K562 (cell line): Measurements from ENCODE around the gene RPLP2. TPM values are rescaled to one million over a fixed set of nuclear protein-coding genes. Genes with fewer than 3 reads are reported as not detected.
A peak's percentile ranks its signal among the peaks of the same experiment; 100 is the strongest.

Experiments used
- ATAC-seq: fragments of 200-7000 bp; cut with Tn5 transposase; 3 replicates; pipeline ENCODE4 v1.9.1; 2020; ENCODE audit warnings: moderate library complexity
- BruUV-seq: library from RNA; stranded (reverse); fragments of 400-500 nt; replicated peaks from 2 replicates; lab custom pipeline; 2021; lab: Mats Ljungman, UMichigan
- CTCF ChIA-PET: fragments of 300-600 bp; formaldehyde crosslinking; extraction: SDS; loops from one replicate; lab custom pipeline; 2021; ENCODE audit warnings: low intra/inter-chr PET ratio; lab: Yijun Ruan, JAX
- POLR2A ChIA-PET: fragments of 300-600, 350-650 bp; sonication (Branson Sonifier 250); formaldehyde crosslinking; extraction: SDS; loops from one replicate; lab custom pipeline; 2021; ENCODE audit warnings: antibody characterized with exemption, inconsistent platforms; lab: Yijun Ruan, JAX
- DNase-seq, 4 experiments: peaks; one replicate each; pipeline versions ENCODE4 v3.0.0 to v3.0.0-alpha.2; 2011 to 2018; ENCODE audit warnings: low spot score in 3 of 4, mixed read lengths in 3 of 4; ENCODE audit errors: extremely low read depth in 1 of 4
- FAIRE-seq: peaks from 2 replicates; lab custom pipeline; 2011; peaks lifted over from hg19 to GRCh38; lab: Jason Lieb, UNC
- H2AFZ ChIP-seq: 2 replicates; pipeline ENCODE4 v1.6.0; 2011; ENCODE audit warnings: low read depth, low read length, control low read depth, inconsistent platforms
- H3K27ac ChIP-seq: fragments of 200-600 bp; 3 replicates; pipeline ENCODE4 v1.8.0; 2011; ENCODE audit warnings: low read depth, mild to moderate bottlenecking, control low read depth, inconsistent platforms, low read length, moderate library complexity, mixed read lengths; ENCODE audit errors: extremely low read depth
- H3K27me3 ChIP-seq, 2 experiments: fragments of 300-600 bp in 1 of 2; 2 replicates in 1 of 2; 3 replicates in 1 of 2; pipeline versions ENCODE4 v1.6.0 to v1.8.0; 2011; ENCODE audit warnings: inconsistent platforms in 2 of 2, low read length in 2 of 2, mild to moderate bottlenecking in 1 of 2, mixed read lengths in 1 of 2, moderate library complexity in 1 of 2; ENCODE audit not compliant: control insufficient read depth in 2 of 2, insufficient read depth in 2 of 2
- H3K36me3 ChIP-seq: fragments of 300-600 bp; 3 replicates; pipeline ENCODE4 v1.8.0; 2011; ENCODE audit warnings: mild to moderate bottlenecking, low read length, inconsistent platforms; ENCODE audit not compliant: control insufficient read depth, insufficient read depth
- H3K4me1 ChIP-seq, 2 experiments: fragments of 200-600 bp in 1 of 2; replicated peaks in 1 of 2; 2 replicates in 1 of 2; 3 replicates in 1 of 2; pipeline versions ENCODE4 v1.5.1 to v1.8.0; 2011; ENCODE audit warnings: inconsistent platforms in 2 of 2, low read length in 2 of 2, mild to moderate bottlenecking in 1 of 2, mixed read lengths in 1 of 2, moderate library complexity in 1 of 2; ENCODE audit not compliant: control insufficient read depth in 2 of 2, insufficient read depth in 2 of 2
- H3K4me2 ChIP-seq: 2 replicates; pipeline ENCODE4 v1.6.1; 2011; ENCODE audit warnings: low read length, control low read depth, inconsistent platforms, mixed read lengths; ENCODE audit not compliant: insufficient read depth
- H3K4me3 ChIP-seq: fragments of 200-600 bp; sonication (generic), shearing (Covaris generic); 2 replicates; pipeline ENCODE4 v1.5.1; 2016; ENCODE audit warnings: control low read depth, inconsistent platforms
- H3K79me2 ChIP-seq: fragments of 200-600 bp; 3 replicates; pipeline ENCODE4 v1.8.0; 2011; ENCODE audit warnings: low read length, inconsistent platforms; ENCODE audit not compliant: control insufficient read depth, insufficient read depth
- H3K9ac ChIP-seq, 2 experiments: 2 replicates each; pipeline versions ENCODE4 v1.6.0 to v1.6.1; 2011; ENCODE audit warnings: low read depth in 2 of 2, low read length in 2 of 2, control low read depth in 1 of 2, inconsistent platforms in 1 of 2, mild to moderate bottlenecking in 1 of 2, mixed read lengths in 1 of 2; ENCODE audit not compliant: insufficient read depth in 1 of 2
- H3K9me1 ChIP-seq: one replicate; pipeline ENCODE4 v1.6.0; 2011; ENCODE audit warnings: inconsistent platforms, mild to moderate bottlenecking, low read length, moderate library complexity; ENCODE audit not compliant: control insufficient read depth, insufficient read depth
- H3K9me3 ChIP-seq: replicated peaks from 2 replicates; pipeline ENCODE4 v1.5.1; 2011; ENCODE audit warnings: low read depth, low read length, inconsistent platforms; ENCODE audit not compliant: control insufficient read depth, insufficient read depth
- H4K20me1 ChIP-seq: replicated peaks from 2 replicates; pipeline ENCODE4 v1.6.1; 2011; ENCODE audit warnings: low read length, inconsistent platforms, mixed read lengths; ENCODE audit not compliant: control insufficient read depth, insufficient read depth
- PML ChIP-seq: IDR thresholded peaks from 2 replicates; pipeline ENCODE4 v1.6.1; 2012; ENCODE audit warnings: low read length, inconsistent platforms
- POLR2A ChIP-seq: fragments of 450-650 bp; conservative IDR thresholded peaks from 2 replicates; pipeline ENCODE4 v1.6.1; 2016
- POLR2G ChIP-seq: fragments of 200-400 bp; formaldehyde crosslinking; IDR thresholded peaks from 2 replicates; pipeline ENCODE4 v1.6.1; 2017; ENCODE audit warnings: low read depth, mild to moderate bottlenecking, antibody characterized with exemption, low read length, moderate library complexity
- RBFOX2 ChIP-seq: fragments of 200-400 bp; formaldehyde crosslinking; IDR thresholded peaks from 2 replicates; pipeline ENCODE4 v1.6.1; 2017; ENCODE audit warnings: low read depth, mild to moderate bottlenecking, low read length, moderate library complexity
- WGBS: fragments of 100-300 bp; shearing (Covaris generic); methylation state at CpG from one replicate; pipeline ENCODE4 v1.1.6; 2016; ENCODE audit warnings: low coverage, mixed read lengths; ENCODE audit not compliant: insufficient coverage; ENCODE audit errors: missing lambda C conversion rate; 5-methylcytosine and 5-hydroxymethylcytosine counted together
- in situ Hi-C: fragments of 300-500 bp; cut with MboI; formaldehyde crosslinking; loops from 4 replicates; pipeline ENCODE4 v1.15.0; 2018; ENCODE audit warnings: inconsistent platforms, mixed read lengths
- intact Hi-C: fragments of 100-400 bp; cut with micrococcal nuclease; formaldehyde crosslinking; loops from 2 replicates; pipeline ENCODE4 v1.14.2; 2022
- polyA plus RNA-seq, 8 experiments: library from polyadenylated mRNA; depleted of rRNA in 4 of 8; stranded (reverse) in 5 of 8; unstranded in 3 of 8; fragments of >200 nt; fragmentation: Nextera tagmentation in 2 of 8; fragmentation: Illumina TruSeq in 1 of 8; extraction: Ambion mirVana in 2 of 8; extraction: Trizol in 1 of 8; gene quantifications; 2 replicates each; pipeline versions ENCODE4 v1.2.1 to v1.2.3, GENCODE V29; 2011 to 2014; ENCODE audit warnings: inconsistent platforms in 1 of 8, missing spikeins in 1 of 8
- total RNA-seq, 7 experiments: library from RNA; depleted of rRNA in 6 of 7; stranded (reverse); fragments of >200 nt in 6 of 7; fragmentation: Illumina TruSeq in 2 of 7; extraction: Trizol in 2 of 7; gene quantifications; 2 replicates each; pipeline versions ENCODE4 v1.2.1 to v1.2.3, GENCODE V29; 2011 to 2021; ENCODE audit warnings: low replicate concordance in 1 of 7
- TF ChIP-seq, protein P1 (sequence below): sonication (generic); formaldehyde crosslinking; IDR thresholded peaks from 2 replicates; pipeline ENCODE4 v1.8.0; 2023; ENCODE audit warnings: mild to moderate bottlenecking, missing genetic modification reagents
- TF ChIP-seq, protein P2 (sequence below): fragments of 450-650 bp; IDR thresholded peaks from 2 replicates; pipeline ENCODE4 v1.6.1; 2018; ENCODE audit not compliant: partially characterized antibody
- TF ChIP-seq, protein P3 (sequence below): fragments of 450-650 bp; IDR thresholded peaks from 2 replicates; pipeline ENCODE4 v1.7.1; 2018; ENCODE audit warnings: mild to moderate bottlenecking, low read depth; ENCODE audit not compliant: partially characterized antibody

The RPLP2 gene
- total and polyA plus RNA-seq, 9 of the 15 experiments (the other 6 are each of a cell fraction or from before 2014, with no cell fraction given): 528 to 3,807 (median 1,633) TPM

- Histone ChIP-seq H3K9me3 (no peaks in the 10 kb centered on the region), H4K20me1 (peaks cover 24% of the 10 kb centered on the region), H3K27me3 (no peaks in the 10 kb centered on the region), H3K79me2 (peaks cover 51% of the 10 kb centered on the region), H3K27ac (no peak overlapping the region), H3K9ac (no peak overlapping the region; a peak in 1 of 4 replicates), H3K4me1 (peaks cover 9 to 67% of the 10 kb centered on the region in 2 experiments; a peak in 3 of 5 replicates), H2AFZ (no peak overlapping the region), H3K4me2 (no peak overlapping the region), H3K4me3 (no peak overlapping the region), H3K36me3 (peaks cover 79% of the 10 kb centered on the region), H3K9me1 (peaks cover 6% of the 10 kb centered on the region)
- in situ Hi-C loops (no loop called here), intact Hi-C loops (no loop called here)
- ChIA-PET POLR2A (interaction anchor here (0.5 to 1.4 kb wide), 5 partner anchors 9 to 478 kb away, joined by 3 to 14 read pairs (median 3); no protein-coding TSS in a partner anchor), CTCF (no interaction called here)
- ATAC-seq (no peak), FAIRE-seq (no peak), DNase-seq (no peak)
- BruUV-seq: no TSS peak
- 96% methylated on average over 29 of the region's 32 CpGs for WGBS
- TF ChIP-seq, protein P1, sequence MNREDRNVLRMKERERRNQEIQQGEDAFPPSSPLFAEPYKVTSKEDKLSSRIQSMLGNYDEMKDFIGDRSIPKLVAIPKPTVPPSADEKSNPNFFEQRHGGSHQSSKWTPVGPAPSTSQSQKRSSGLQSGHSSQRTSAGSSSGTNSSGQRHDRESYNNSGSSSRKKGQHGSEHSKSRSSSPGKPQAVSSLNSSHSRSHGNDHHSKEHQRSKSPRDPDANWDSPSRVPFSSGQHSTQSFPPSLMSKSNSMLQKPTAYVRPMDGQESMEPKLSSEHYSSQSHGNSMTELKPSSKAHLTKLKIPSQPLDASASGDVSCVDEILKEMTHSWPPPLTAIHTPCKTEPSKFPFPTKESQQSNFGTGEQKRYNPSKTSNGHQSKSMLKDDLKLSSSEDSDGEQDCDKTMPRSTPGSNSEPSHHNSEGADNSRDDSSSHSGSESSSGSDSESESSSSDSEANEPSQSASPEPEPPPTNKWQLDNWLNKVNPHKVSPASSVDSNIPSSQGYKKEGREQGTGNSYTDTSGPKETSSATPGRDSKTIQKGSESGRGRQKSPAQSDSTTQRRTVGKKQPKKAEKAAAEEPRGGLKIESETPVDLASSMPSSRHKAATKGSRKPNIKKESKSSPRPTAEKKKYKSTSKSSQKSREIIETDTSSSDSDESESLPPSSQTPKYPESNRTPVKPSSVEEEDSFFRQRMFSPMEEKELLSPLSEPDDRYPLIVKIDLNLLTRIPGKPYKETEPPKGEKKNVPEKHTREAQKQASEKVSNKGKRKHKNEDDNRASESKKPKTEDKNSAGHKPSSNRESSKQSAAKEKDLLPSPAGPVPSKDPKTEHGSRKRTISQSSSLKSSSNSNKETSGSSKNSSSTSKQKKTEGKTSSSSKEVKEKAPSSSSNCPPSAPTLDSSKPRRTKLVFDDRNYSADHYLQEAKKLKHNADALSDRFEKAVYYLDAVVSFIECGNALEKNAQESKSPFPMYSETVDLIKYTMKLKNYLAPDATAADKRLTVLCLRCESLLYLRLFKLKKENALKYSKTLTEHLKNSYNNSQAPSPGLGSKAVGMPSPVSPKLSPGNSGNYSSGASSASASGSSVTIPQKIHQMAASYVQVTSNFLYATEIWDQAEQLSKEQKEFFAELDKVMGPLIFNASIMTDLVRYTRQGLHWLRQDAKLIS (CRISPR knock-in tag): no peak
- TF ChIP-seq RBFOX2: peak; percentile 34; the same call in 1 of the 2 replicates
- peak; percentile 60 for TF ChIP-seq POLR2G
- TF ChIP-seq, protein P2, sequence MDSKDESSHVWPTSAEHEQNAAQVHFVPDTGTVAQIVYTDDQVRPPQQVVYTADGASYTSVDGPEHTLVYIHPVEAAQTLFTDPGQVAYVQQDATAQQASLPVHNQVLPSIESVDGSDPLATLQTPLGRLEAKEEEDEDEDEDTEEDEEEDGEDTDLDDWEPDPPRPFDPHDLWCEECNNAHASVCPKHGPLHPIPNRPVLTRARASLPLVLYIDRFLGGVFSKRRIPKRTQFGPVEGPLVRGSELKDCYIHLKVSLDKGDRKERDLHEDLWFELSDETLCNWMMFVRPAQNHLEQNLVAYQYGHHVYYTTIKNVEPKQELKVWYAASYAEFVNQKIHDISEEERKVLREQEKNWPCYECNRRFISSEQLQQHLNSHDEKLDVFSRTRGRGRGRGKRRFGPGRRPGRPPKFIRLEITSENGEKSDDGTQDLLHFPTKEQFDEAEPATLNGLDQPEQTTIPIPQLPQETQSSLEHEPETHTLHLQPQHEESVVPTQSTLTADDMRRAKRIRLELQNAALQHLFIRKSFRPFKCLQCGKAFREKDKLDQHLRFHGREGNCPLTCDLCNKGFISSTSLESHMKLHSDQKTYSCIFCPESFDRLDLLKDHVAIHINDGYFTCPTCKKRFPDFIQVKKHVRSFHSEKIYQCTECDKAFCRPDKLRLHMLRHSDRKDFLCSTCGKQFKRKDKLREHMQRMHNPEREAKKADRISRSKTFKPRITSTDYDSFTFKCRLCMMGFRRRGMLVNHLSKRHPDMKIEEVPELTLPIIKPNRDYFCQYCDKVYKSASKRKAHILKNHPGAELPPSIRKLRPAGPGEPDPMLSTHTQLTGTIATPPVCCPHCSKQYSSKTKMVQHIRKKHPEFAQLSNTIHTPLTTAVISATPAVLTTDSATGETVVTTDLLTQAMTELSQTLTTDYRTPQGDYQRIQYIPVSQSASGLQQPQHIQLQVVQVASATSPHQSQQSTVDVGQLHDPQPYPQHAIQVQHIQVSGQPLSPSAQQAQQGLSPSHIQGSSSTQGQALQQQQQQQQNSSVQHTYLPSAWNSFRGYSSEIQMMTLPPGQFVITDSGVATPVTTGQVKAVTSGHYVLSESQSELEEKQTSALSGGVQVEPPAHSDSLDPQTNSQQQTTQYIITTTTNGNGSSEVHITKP: no peak
- 0 out of 2 replicates have a peak, but pooled peaks have one; percentile 21 for TF ChIP-seq PML
- TF ChIP-seq POLR2A: peak; percentile 2; the same call in 1 of the 2 replicates
- TF ChIP-seq, protein P3, sequence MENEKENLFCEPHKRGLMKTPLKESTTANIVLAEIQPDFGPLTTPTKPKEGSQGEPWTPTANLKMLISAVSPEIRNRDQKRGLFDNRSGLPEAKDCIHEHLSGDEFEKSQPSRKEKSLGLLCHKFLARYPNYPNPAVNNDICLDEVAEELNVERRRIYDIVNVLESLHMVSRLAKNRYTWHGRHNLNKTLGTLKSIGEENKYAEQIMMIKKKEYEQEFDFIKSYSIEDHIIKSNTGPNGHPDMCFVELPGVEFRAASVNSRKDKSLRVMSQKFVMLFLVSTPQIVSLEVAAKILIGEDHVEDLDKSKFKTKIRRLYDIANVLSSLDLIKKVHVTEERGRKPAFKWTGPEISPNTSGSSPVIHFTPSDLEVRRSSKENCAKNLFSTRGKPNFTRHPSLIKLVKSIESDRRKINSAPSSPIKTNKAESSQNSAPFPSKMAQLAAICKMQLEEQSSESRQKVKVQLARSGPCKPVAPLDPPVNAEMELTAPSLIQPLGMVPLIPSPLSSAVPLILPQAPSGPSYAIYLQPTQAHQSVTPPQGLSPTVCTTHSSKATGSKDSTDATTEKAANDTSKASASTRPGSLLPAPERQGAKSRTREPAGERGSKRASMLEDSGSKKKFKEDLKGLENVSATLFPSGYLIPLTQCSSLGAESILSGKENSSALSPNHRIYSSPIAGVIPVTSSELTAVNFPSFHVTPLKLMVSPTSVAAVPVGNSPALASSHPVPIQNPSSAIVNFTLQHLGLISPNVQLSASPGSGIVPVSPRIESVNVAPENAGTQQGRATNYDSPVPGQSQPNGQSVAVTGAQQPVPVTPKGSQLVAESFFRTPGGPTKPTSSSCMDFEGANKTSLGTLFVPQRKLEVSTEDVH: no peak
Measured at GRCh38 chr11:770642-771616, 38.8 kb upstream of the RPLP2 start.
